ENCODE results near the gene FSTL5. TPM values are rescaled to one million over a fixed set of nuclear protein-coding genes. Genes with fewer than 3 reads are reported as not detected.

FSTL5 gene
- total RNA-seq, 4 donors from 2014 or later, result 0.33 to 0.52 (median 0.40) TPM

GRCh38 chr4:161823450-161823849 is 340.4 kb downstream of the FSTL5 start:
- no peaks in the 10 kb centered on the region for H3K27me3 ChIP-seq

GRCh38 chr4:161822174-161822573 is 341.6 kb downstream of the FSTL5 start:
- Histone ChIP-seq H3K36me3 (no peaks in the 10 kb centered on the region), H3K4me3 (no peak overlapping the region), H3K27me3 (no peaks in the 10 kb centered on the region), H3K9me3 (peaks cover 0 to 12% (median 3%) of the 10 kb centered on the region in 4 donors), H3K4me1 (no peaks in the 10 kb centered on the region), H3K27ac (replicated peaks in 1 of 4) (no peak overlapping the region)
- DNase-seq (ENCODE audit: extremely low spot score), result no peak
- 100% methylated on average over 1 of the region's 1 CpG for WGBS
- TF ChIP-seq POLR2A (IDR thresholded peaks at IDR 0.05; ENCODE audit: low read depth) (no peak), POLR2AphosphoS5 (IDR thresholded peaks at IDR 0.05) (no peak)
- intact Hi-C loops (cut with DNase I), result no loop called here

More at GRCh38 chr4:161823450-161823849, 340.4 kb downstream of the FSTL5 start:
- no peak for DNase-seq (ENCODE audit: extremely low spot score)
- intact Hi-C loops (cut with DNase I), result no loop called here
- H3K4me3 ChIP-seq, result no peak overlapping the region
- H3K36me3 ChIP-seq, result no peaks in the 10 kb centered on the region
- H3K9me3 ChIP-seq, result peaks cover 0 to 12% (median 3%) of the 10 kb centered on the region in 4 donors
- WGBS, result no CpG with 5 or more reads among the region's 1 CpG
- no peaks in the 10 kb centered on the region for H3K4me1 ChIP-seq
- H3K27ac ChIP-seq (replicated peaks in 1 of 4), result no peak overlapping the region
- no peak for TF ChIP-seq POLR2A (IDR thresholded peaks at IDR 0.05; ENCODE audit: low read depth)
- no peak for TF ChIP-seq EP300 (IDR thresholded peaks at IDR 0.05)
- no peak for TF ChIP-seq POLR2AphosphoS5 (IDR thresholded peaks at IDR 0.05)
- TF ChIP-seq, protein P1, sequence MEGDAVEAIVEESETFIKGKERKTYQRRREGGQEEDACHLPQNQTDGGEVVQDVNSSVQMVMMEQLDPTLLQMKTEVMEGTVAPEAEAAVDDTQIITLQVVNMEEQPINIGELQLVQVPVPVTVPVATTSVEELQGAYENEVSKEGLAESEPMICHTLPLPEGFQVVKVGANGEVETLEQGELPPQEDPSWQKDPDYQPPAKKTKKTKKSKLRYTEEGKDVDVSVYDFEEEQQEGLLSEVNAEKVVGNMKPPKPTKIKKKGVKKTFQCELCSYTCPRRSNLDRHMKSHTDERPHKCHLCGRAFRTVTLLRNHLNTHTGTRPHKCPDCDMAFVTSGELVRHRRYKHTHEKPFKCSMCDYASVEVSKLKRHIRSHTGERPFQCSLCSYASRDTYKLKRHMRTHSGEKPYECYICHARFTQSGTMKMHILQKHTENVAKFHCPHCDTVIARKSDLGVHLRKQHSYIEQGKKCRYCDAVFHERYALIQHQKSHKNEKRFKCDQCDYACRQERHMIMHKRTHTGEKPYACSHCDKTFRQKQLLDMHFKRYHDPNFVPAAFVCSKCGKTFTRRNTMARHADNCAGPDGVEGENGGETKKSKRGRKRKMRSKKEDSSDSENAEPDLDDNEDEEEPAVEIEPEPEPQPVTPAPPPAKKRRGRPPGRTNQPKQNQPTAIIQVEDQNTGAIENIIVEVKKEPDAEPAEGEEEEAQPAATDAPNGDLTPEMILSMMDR (IDR thresholded peaks at IDR 0.05), result no peak

DNA sequence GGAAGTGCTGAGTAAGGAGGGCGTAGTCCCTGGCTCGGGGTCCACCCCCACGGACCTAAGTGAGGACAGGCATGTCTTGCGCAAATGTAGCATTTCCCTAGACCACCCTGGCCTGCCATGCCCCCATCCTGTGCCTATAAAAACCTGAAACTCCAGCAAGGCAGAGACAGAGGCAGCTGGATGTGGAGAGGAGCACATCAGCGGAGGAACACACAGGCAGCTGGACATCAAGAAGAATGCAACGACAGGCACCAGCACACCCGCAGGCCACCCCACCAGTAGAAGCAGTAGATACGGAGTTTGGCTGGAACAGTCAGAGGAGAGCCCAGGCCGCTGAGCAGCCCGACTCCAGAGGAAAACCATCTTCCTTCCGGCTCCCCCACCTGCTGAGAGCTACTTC is 345.9 kb downstream of the FSTL5 start:
- intact Hi-C loops (cut with DNase I), result no loop called here
- WGBS, result 78% methylated on average over 10 of the region's 11 CpGs

GRCh38 chr4:161816958-161817357 is 346.8 kb downstream of the FSTL5 start:
- no peaks in the 10 kb centered on the region for H3K36me3 ChIP-seq
- no peaks in the 10 kb centered on the region for H3K9me3 ChIP-seq
- 97% methylated on average over 1 of the region's 1 CpG for WGBS

More for the DNA sequence above, 345.9 kb downstream of the FSTL5 start:
- Histone ChIP-seq H3K4me3 (no peak overlapping the region), H3K27me3 (no peaks in the 10 kb centered on the region), H3K9me3 (peaks cover 0 to 7% (median under 1%) of the 10 kb centered on the region in 4 donors), H3K4me1 (peaks cover 0 to 10% (median 3%) of the 10 kb centered on the region in 4 donors), H3K27ac (replicated peaks in 1 of 4) (no peak overlapping the region), H3K36me3 (no peaks in the 10 kb centered on the region)
- DNase-seq (ENCODE audit: extremely low spot score), result no peak
- TF ChIP-seq POLR2A (IDR thresholded peaks at IDR 0.05; ENCODE audit: low read depth) (no peak), POLR2AphosphoS5 (IDR thresholded peaks at IDR 0.05) (no peak), EP300 (IDR thresholded peaks at IDR 0.05) (no peak)
- TF ChIP-seq, protein P1 (IDR thresholded peaks at IDR 0.05), result no peak

GRCh38 chr4:161815841-161816240 is 348.0 kb downstream of the FSTL5 start:
- Histone ChIP-seq H3K4me1 (peaks cover 0 to 10% (median 3%) of the 10 kb centered on the region in 4 donors), H3K27ac (replicated peaks in 1 of 4) (no peak overlapping the region), H3K36me3 (no peaks in the 10 kb centered on the region), H3K4me3 (no peak overlapping the region), H3K27me3 (no peaks in the 10 kb centered on the region), H3K9me3 (no peaks in the 10 kb centered on the region)
- 73% methylated on average over 1 of the region's 1 CpG for WGBS
- DNase-seq (ENCODE audit: extremely low spot score), result no peak
- intact Hi-C loops (cut with DNase I), result no loop called here
- TF ChIP-seq EP300 (IDR thresholded peaks at IDR 0.05) (no peak), POLR2A (IDR thresholded peaks at IDR 0.05; ENCODE audit: low read depth) (no peak), POLR2AphosphoS5 (IDR thresholded peaks at IDR 0.05) (no peak)
- TF ChIP-seq, protein P1 (IDR thresholded peaks at IDR 0.05), result no peak

More at GRCh38 chr4:161816958-161817357, 346.8 kb downstream of the FSTL5 start:
- H3K27me3 ChIP-seq, result no peaks in the 10 kb centered on the region
- peaks cover 0 to 10% (median 3%) of the 10 kb centered on the region in 4 donors for H3K4me1 ChIP-seq
- no peak for DNase-seq (ENCODE audit: extremely low spot score)
- intact Hi-C loops (cut with DNase I), result no loop called here
- no peak for TF ChIP-seq POLR2A (IDR thresholded peaks at IDR 0.05; ENCODE audit: low read depth)
- no peak for TF ChIP-seq POLR2AphosphoS5 (IDR thresholded peaks at IDR 0.05)
- TF ChIP-seq EP300 (IDR thresholded peaks at IDR 0.05), result no peak
- TF ChIP-seq, protein P1 (IDR thresholded peaks at IDR 0.05), result no peak
- H3K4me3 ChIP-seq, result no peak overlapping the region
- no peak overlapping the region for H3K27ac ChIP-seq (replicated peaks in 1 of 4)
